ENCODE results near the gene LOXHD1.

LOXHD1 gene

GRCh38 chr18:46556590-46557206 is 100.3 kb downstream of the LOXHD1 start:
- H3K9ac ChIP-seq (ENCODE audit: low read length): no peak overlapping the region
- no peak overlapping the region for H2AFZ ChIP-seq (ENCODE audit: low read length)
- no peaks in the 10 kb centered on the region for H3F3A ChIP-seq (ENCODE audit: insufficient read depth, low read length)
- H3K4me3 ChIP-seq (ENCODE audit: low read depth, low read length, poor library complexity, severe bottlenecking): no peak overlapping the region
- H4K20me1 ChIP-seq (ENCODE audit: insufficient read depth, low read length): no peaks in the 10 kb centered on the region
- no peaks in the 10 kb centered on the region for H3K36me3 ChIP-seq (ENCODE audit: insufficient read depth, low read length)
- no peaks in the 10 kb centered on the region for H3K79me2 ChIP-seq (ENCODE audit: insufficient read depth, low read length)
- no peaks in the 10 kb centered on the region for H3K27me3 ChIP-seq (ENCODE audit: insufficient read depth, low read length)
- H3K27ac ChIP-seq (ENCODE audit: low read depth, low read length, poor library complexity, severe bottlenecking): no peak overlapping the region
- no peaks in the 10 kb centered on the region for H3K9me3 ChIP-seq (ENCODE audit: low read length)
- no peak overlapping the region for H3K4me2 ChIP-seq (ENCODE audit: low read length)
- no peaks in the 10 kb centered on the region for H3K9me2 ChIP-seq (ENCODE audit: low read depth, low read length)
- TF ChIP-seq EZH2 (IDR thresholded peaks at IDR 0.05; ENCODE audit: borderline replicate concordance, low read length) (no peak), CTCF (IDR thresholded peaks at IDR 0.05; ENCODE audit: low read length) (no peak)
- H3K4me1 ChIP-seq (ENCODE audit: insufficient read depth, low read length, severe bottlenecking): no peaks in the 10 kb centered on the region

GRCh38 chr18:46555724-46556123 is 101.3 kb downstream of the LOXHD1 start:
- Histone ChIP-seq H3K27me3 (ENCODE audit: insufficient read depth, low read length) (no peaks in the 10 kb centered on the region), H3K9me3 (ENCODE audit: low read length) (no peaks in the 10 kb centered on the region), H3K4me1 (ENCODE audit: insufficient read depth, low read length, severe bottlenecking) (no peaks in the 10 kb centered on the region), H3K27ac (ENCODE audit: low read depth, low read length, poor library complexity, severe bottlenecking) (no peak overlapping the region), H3K79me2 (ENCODE audit: insufficient read depth, low read length) (no peaks in the 10 kb centered on the region), H3K4me2 (ENCODE audit: low read length) (no peak overlapping the region), H3K9me2 (ENCODE audit: low read depth, low read length) (no peaks in the 10 kb centered on the region), H4K20me1 (ENCODE audit: insufficient read depth, low read length) (no peaks in the 10 kb centered on the region), H3K36me3 (ENCODE audit: insufficient read depth, low read length) (no peaks in the 10 kb centered on the region), H3K9ac (ENCODE audit: low read length) (no peak overlapping the region), H3K4me3 (ENCODE audit: low read depth, low read length, poor library complexity, severe bottlenecking) (no peak overlapping the region), H2AFZ (ENCODE audit: low read length) (no peak overlapping the region), H3F3A (ENCODE audit: insufficient read depth, low read length) (no peaks in the 10 kb centered on the region)
- no peak for TF ChIP-seq EZH2 (IDR thresholded peaks at IDR 0.05; ENCODE audit: borderline replicate concordance, low read length)
- TF ChIP-seq CTCF (IDR thresholded peaks at IDR 0.05; ENCODE audit: low read length): peak; percentile 74

GRCh38 chr18:46555213-46555612 is 101.8 kb downstream of the LOXHD1 start:
- no peaks in the 10 kb centered on the region for H3K27me3 ChIP-seq (ENCODE audit: insufficient read depth, low read length)
- TF ChIP-seq CTCF (IDR thresholded peaks at IDR 0.05; ENCODE audit: low read length) (no peak), EZH2 (IDR thresholded peaks at IDR 0.05; ENCODE audit: borderline replicate concordance, low read length) (no peak)
- no peak overlapping the region for H3K4me3 ChIP-seq (ENCODE audit: low read depth, low read length, poor library complexity, severe bottlenecking)
- H3K4me1 ChIP-seq (ENCODE audit: insufficient read depth, low read length, severe bottlenecking): no peaks in the 10 kb centered on the region
- H4K20me1 ChIP-seq (ENCODE audit: insufficient read depth, low read length): no peaks in the 10 kb centered on the region
- H3K79me2 ChIP-seq (ENCODE audit: insufficient read depth, low read length): no peaks in the 10 kb centered on the region
- no peaks in the 10 kb centered on the region for H3F3A ChIP-seq (ENCODE audit: insufficient read depth, low read length)
- no peak overlapping the region for H2AFZ ChIP-seq (ENCODE audit: low read length)
- no peaks in the 10 kb centered on the region for H3K36me3 ChIP-seq (ENCODE audit: insufficient read depth, low read length)
- no peak overlapping the region for H3K9ac ChIP-seq (ENCODE audit: low read length)
- no peak overlapping the region for H3K4me2 ChIP-seq (ENCODE audit: low read length)
- H3K27ac ChIP-seq (ENCODE audit: low read depth, low read length, poor library complexity, severe bottlenecking): no peak overlapping the region
- H3K9me2 ChIP-seq (ENCODE audit: low read depth, low read length): no peaks in the 10 kb centered on the region
- H3K9me3 ChIP-seq (ENCODE audit: low read length): no peaks in the 10 kb centered on the region
